ENCODE measurements around the gene PTDSS2. TPM values are rescaled to one million over a fixed set of nuclear protein-coding genes. Genes with fewer than 3 reads are reported as not detected.

Gene PTDSS2
- total and polyA plus RNA-seq, 2 of the 13 experiments (the other 11 are each of a cell fraction or from before 2014, with no cell fraction given) = 21.7 to 26.4 TPM

DNA sequence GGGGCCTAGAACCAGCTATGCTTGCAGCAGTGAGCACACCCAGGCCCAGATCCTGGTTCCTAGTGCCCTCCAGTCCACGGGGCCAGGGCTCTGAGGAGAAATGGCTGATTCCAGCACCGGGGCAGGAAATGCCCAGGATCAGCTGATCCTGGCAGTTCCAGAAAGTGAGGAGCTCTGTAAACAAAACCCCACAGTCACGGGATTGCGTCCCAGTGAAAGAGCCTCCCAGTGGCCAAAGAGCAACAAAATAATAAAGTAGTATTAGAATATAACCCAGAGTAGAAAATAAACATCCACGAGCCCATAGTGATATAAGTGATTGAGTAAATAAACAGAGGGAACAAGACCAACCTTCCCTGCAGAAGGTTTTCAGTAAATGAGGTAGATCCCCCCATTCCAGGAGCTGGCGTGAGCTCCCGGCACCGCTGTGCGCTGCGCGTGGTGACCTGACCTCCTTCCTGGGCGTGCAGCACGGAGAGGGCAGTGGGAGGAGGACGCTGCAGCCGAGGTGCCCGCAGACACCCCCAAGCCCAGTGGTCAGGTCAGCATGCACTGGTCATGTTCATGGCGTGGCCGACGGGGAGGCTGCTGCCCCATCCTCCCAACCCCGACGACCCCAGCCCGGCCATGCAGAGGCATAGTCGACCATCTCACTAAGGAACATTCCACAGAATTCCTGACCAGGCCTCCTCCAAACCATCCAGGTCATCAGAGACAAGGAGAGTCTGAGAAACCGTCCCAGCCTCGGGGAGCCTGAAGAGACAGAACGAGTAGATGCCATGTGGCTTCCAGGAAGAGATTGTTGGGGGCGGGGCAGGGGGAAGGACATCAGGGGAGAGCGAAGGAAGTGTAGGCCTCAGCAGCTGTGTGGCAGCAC is 19.8 kb downstream of the PTDSS2 start:
- H3K9ac ChIP-seq (ENCODE audit: insufficient read depth, low read depth, low read length) = peak overlapping the region; percentile 83
- peaks cover 10% of the 10 kb centered on the region for H3K79me2 ChIP-seq (ENCODE audit: insufficient read depth, low read length)
- H3K4me3 ChIP-seq (replicated peaks in 1 of 3; ENCODE audit: insufficient read depth in 1 of 3, low read depth in 2 of 3, low read length in 3 of 3) = peak overlapping the region; percentile 32 to 71 (median 43)
- no peaks in the 10 kb centered on the region for H3K27me3 ChIP-seq (ENCODE audit: control insufficient read depth in 1 of 2, insufficient read depth in 2 of 2, low read length in 2 of 2)
- H3K9me3 ChIP-seq (ENCODE audit: low read length) = no peaks in the 10 kb centered on the region
- peaks cover 19% of the 10 kb centered on the region for H3K4me1 ChIP-seq (ENCODE audit: insufficient read depth, low read length)
- peak overlapping the region; percentile 100 for H3K4me2 ChIP-seq (ENCODE audit: low read depth, low read length)
- no peaks in the 10 kb centered on the region for H4K20me1 ChIP-seq (ENCODE audit: insufficient read depth, low read length)
- DNase-seq (ENCODE audit: low spot score) (peak; percentile 83), FAIRE-seq (peak; percentile 59), ATAC-seq (peak; percentile 89)
- H2AFZ ChIP-seq (ENCODE audit: low read length) = no peak overlapping the region
- H3K36me3 ChIP-seq (replicated peaks in 1 of 2; ENCODE audit: control insufficient read depth in 1 of 2, insufficient read depth in 2 of 2, low read length in 2 of 2) = peaks cover 0 to 9% of the 10 kb centered on the region in 2 experiments; a peak in 4 of 5 replicates
- H3K27ac ChIP-seq (ENCODE audit: extremely low read length, insufficient read depth, low read length) = peak overlapping the region; percentile 90
- in situ Hi-C loops (cut with HindIII; ENCODE audit: extremely low pct_ligation_motif_present, low pct_unique_long_range_greater_than_20kb) (no loop called here), intact Hi-C loops (cut with micrococcal nuclease; ENCODE audit: unreplicated experiment) (no loop called here)
- ChIA-PET CTCF (ENCODE audit: low intra/inter-chr PET ratio, low total read pairs) (interaction anchor here (1.1 kb wide), 1 partner anchor 48 kb away, joined by 5 read pairs; no protein-coding TSS in a partner anchor), POLR2A (interaction anchor here (0.8 to 1.4 kb wide), 11 partner anchors 9 to 349 kb away, joined by 3 to 10 read pairs (median 4); partner anchors contain the start of genes PNPLA2, PTDSS2 and RNH1)
- BruUV-seq (replicated peaks) = no TSS peak
- 72% methylated on average over 26 of the region's 28 CpGs for WGBS (ENCODE audit: low lambda C conversion rate)
- TF ChIP-seq ZFP36L1 (CRISPR knock-in tag; IDR thresholded peaks at IDR 0.05) = peak; percentile 47; the same call in 1 of the 2 replicates
- peak; percentile 87 for TF ChIP-seq ZNF766 (CRISPR knock-in tag; IDR thresholded peaks at IDR 0.05; ENCODE audit: borderline replicate concordance)
- no peak for TF ChIP-seq MIER3 (CRISPR knock-in tag; IDR thresholded peaks at IDR 0.05; ENCODE audit: borderline replicate concordance)
- TF ChIP-seq ZNF282 (IDR thresholded peaks at IDR 0.05; ENCODE audit: partially characterized antibody) = no peak
- TF ChIP-seq KAT8 (CRISPR knock-in tag; IDR thresholded peaks at IDR 0.05) = peak; percentile 67
- TF ChIP-seq ZNF333 (CRISPR knock-in tag; IDR thresholded peaks at IDR 0.05; ENCODE audit: borderline replicate concordance) = 0 out of 2 replicates have a peak, but pooled peaks have one; percentile 51
- TF ChIP-seq, protein P1, sequence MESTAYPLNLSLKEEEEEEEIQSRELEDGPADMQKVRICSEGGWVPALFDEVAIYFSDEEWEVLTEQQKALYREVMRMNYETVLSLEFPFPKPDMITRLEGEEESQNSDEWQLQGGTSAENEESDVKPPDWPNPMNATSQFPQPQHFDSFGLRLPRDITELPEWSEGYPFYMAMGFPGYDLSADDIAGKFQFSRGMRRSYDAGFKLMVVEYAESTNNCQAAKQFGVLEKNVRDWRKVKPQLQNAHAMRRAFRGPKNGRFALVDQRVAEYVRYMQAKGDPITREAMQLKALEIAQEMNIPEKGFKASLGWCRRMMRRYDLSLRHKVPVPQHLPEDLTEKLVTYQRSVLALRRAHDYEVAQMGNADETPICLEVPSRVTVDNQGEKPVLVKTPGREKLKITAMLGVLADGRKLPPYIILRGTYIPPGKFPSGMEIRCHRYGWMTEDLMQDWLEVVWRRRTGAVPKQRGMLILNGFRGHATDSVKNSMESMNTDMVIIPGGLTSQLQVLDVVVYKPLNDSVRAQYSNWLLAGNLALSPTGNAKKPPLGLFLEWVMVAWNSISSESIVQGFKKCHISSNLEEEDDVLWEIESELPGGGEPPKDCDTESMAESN (CRISPR knock-in tag; conservative IDR thresholded peaks at IDR 0.05) = no peak
- TF ChIP-seq, protein P2, sequence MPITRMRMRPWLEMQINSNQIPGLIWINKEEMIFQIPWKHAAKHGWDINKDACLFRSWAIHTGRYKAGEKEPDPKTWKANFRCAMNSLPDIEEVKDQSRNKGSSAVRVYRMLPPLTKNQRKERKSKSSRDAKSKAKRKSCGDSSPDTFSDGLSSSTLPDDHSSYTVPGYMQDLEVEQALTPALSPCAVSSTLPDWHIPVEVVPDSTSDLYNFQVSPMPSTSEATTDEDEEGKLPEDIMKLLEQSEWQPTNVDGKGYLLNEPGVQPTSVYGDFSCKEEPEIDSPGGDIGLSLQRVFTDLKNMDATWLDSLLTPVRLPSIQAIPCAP (CRISPR knock-in tag; IDR thresholded peaks at IDR 0.05; ENCODE audit: low read depth) = 0 out of 2 replicates have a peak, but pooled peaks have one; percentile 9
- no peak for TF ChIP-seq JUNB (CRISPR knock-in tag; IDR thresholded peaks at IDR 0.05; ENCODE audit: borderline replicate concordance)
- peak; percentile 30; the same call in 1 of the 2 replicates for TF ChIP-seq BCL6 (CRISPR knock-in tag; IDR thresholded peaks at IDR 0.05)
- TF ChIP-seq MAF1 (CRISPR knock-in tag; IDR thresholded peaks at IDR 0.05; ENCODE audit: borderline replicate concordance) = 0 out of 2 replicates have a peak, but pooled peaks have one; percentile 28
- 0 out of 2 replicates have a peak, but pooled peaks have one; percentile 36 for TF ChIP-seq ISL2 (CRISPR knock-in tag; IDR thresholded peaks at IDR 0.05)
- 0 out of 4 replicates have a peak, but pooled peaks of 1 of the 2 experiments have one; percentile 35 for TF ChIP-seq KLF16 (CRISPR knock-in tag; IDR thresholded peaks at IDR 0.05)
- peak; percentile 39; the same call in 1 of the 2 replicates for TF ChIP-seq BRCA1 (CRISPR knock-in tag; IDR thresholded peaks at IDR 0.05)
- TF ChIP-seq GABPB1 (CRISPR knock-in tag; IDR thresholded peaks at IDR 0.05) = peak; percentile 76
- TF ChIP-seq ESRRA (CRISPR knock-in tag; IDR thresholded peaks at IDR 0.05; ENCODE audit: low read depth) = no peak
- TF ChIP-seq PAWR (CRISPR knock-in tag; IDR thresholded peaks at IDR 0.05; ENCODE audit: borderline replicate concordance) = no peak
- TF ChIP-seq, protein P3, sequence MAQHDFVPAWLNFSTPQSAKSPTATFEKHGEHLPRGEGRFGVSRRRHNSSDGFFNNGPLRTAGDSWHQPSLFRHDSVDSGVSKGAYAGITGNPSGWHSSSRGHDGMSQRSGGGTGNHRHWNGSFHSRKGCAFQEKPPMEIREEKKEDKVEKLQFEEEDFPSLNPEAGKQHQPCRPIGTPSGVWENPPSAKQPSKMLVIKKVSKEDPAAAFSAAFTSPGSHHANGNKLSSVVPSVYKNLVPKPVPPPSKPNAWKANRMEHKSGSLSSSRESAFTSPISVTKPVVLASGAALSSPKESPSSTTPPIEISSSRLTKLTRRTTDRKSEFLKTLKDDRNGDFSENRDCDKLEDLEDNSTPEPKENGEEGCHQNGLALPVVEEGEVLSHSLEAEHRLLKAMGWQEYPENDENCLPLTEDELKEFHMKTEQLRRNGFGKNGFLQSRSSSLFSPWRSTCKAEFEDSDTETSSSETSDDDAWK (CRISPR knock-in tag; IDR thresholded peaks at IDR 0.05) = no peak
- 0 out of 2 replicates have a peak, but pooled peaks have one; percentile 23 for TF ChIP-seq ARNTL (CRISPR knock-in tag; IDR thresholded peaks at IDR 0.05)
- TF ChIP-seq ZNF430 (CRISPR knock-in tag; IDR thresholded peaks at IDR 0.05) = peak; percentile 37; the same call in 1 of the 2 replicates
